GM12892 (cell line): ENCODE results near the gene RHBG.

Experiments used
- POLR2A ChIP-seq: IDR thresholded peaks from 2 replicates; pipeline ENCODE4 v1.6.1; 2011; ENCODE audit warnings: low read depth, low read length, control low read depth
- POLR2AphosphoS5 ChIP-seq: IDR thresholded peaks from 2 replicates; pipeline ENCODE4 v1.6.1; 2011; ENCODE audit warnings: low read depth, low read length, control low read depth

DNA sequence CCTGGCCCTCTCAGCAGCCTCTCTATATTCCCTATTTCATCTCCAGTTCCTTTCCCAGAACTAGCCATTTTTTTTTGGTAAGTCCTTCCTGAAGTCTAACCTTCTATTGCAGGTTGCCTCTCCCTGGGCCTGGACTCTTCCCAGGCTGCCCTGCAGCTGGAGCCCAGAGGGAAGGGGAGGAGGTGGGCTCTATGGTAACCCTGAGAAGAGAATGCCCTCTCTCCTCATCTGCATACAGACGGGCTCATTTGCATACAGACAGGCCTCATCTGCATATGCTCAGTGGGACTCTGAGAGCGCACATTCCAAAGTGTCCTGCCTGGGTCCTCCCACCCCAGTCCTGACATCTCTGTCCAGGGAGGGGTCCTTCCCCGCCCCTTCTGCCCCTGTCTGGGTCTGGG lies 32.7 kb downstream of the RHBG start:
- TF ChIP-seq POLR2A (no peak), POLR2AphosphoS5 (no peak)
